Liver (tissue), 9 donors: Measurements from ENCODE around the gene KCNMA1. TPM values are rescaled to one million over a fixed set of nuclear protein-coding genes. Genes with fewer than 3 reads are reported as not detected.
A peak's percentile ranks its signal among the peaks of the same experiment; 100 is the strongest.

Experiments
- DNase-seq: peaks from one replicate; pipeline ENCODE4 v3.0.0-alpha.2; 2017; ENCODE audit warnings: low spot score
- H3K27ac ChIP-seq, 2 donors: one replicate each; pipeline ENCODE4 v1.7.0; 2013; ENCODE audit warnings: inconsistent platforms in 2 of 2, low read length in 2 of 2, control low read depth in 1 of 2, low read depth in 1 of 2, mild to moderate bottlenecking in 1 of 2
- H3K27me3 ChIP-seq, 4 donors: one replicate each; pipeline versions ENCODE4 v1.6.1 to v1.7.0; 2013; ENCODE audit warnings: low read length in 3 of 4, inconsistent platforms in 1 of 4, mild to moderate bottlenecking in 1 of 4, moderate library complexity in 1 of 4; ENCODE audit not compliant: control insufficient read depth in 4 of 4, insufficient read depth in 4 of 4
- H3K36me3 ChIP-seq, 4 donors: one replicate each; pipeline versions ENCODE4 v1.6.1 to v1.7.0; 2013; ENCODE audit warnings: low read length in 3 of 4, mild to moderate bottlenecking in 3 of 4, low read depth in 1 of 4, moderate library complexity in 1 of 4; ENCODE audit not compliant: control insufficient read depth in 4 of 4, insufficient read depth in 3 of 4
- H3K4me1 ChIP-seq, 4 donors: one replicate each; pipeline versions ENCODE4 v1.6.1 to v1.7.0; 2013; ENCODE audit warnings: low read length in 3 of 4, mild to moderate bottlenecking in 3 of 4, moderate library complexity in 1 of 4; ENCODE audit not compliant: control insufficient read depth in 4 of 4, insufficient read depth in 4 of 4
- H3K4me3 ChIP-seq, 3 donors: one replicate each; pipeline versions ENCODE4 v1.6.1 to v1.7.0; 2013; ENCODE audit warnings: low read length in 3 of 3, control low read depth in 1 of 3, low read depth in 1 of 3, mild to moderate bottlenecking in 1 of 3
- H3K9ac ChIP-seq, 2 donors: one replicate each; pipeline ENCODE4 v1.7.0; 2013; ENCODE audit warnings: low read length in 2 of 2, mild to moderate bottlenecking in 2 of 2, moderate library complexity in 2 of 2, control low read depth in 1 of 2, low read depth in 1 of 2
- H3K9me3 ChIP-seq, 4 donors: one replicate each; pipeline versions ENCODE4 v1.6.1 to v1.7.0; 2013; ENCODE audit warnings: low read length in 3 of 4; ENCODE audit not compliant: control insufficient read depth in 4 of 4
- ATF3 ChIP-seq: IDR thresholded peaks from 2 replicates; pipeline ENCODE4 v1.6.1; 2016; ENCODE audit warnings: antibody characterized with exemption
- CTCF ChIP-seq: fragments of 150-350 bp; IDR thresholded peaks from 2 replicates; pipeline ENCODE4 v1.5.1; 2017; ENCODE audit warnings: improper control_type of control experiment, low read depth, low read length; ENCODE audit not compliant: missing input control
- EGR1 ChIP-seq, 2 donors: IDR thresholded peaks; 2 replicates each; pipeline ENCODE4 v1.6.1; 2016 to 2018; ENCODE audit warnings: antibody characterized with exemption in 2 of 2, low read depth in 2 of 2
- FOXA1 ChIP-seq: IDR thresholded peaks from 2 replicates; pipeline ENCODE4 v1.6.1; 2016; ENCODE audit warnings: antibody characterized with exemption
- FOXA2 ChIP-seq: IDR thresholded peaks from 2 replicates; pipeline ENCODE4 v1.6.1; 2016; ENCODE audit warnings: antibody characterized with exemption
- GABPA ChIP-seq, 2 donors: IDR thresholded peaks in 1 of 2; conservative IDR thresholded peaks in 1 of 2; 2 replicates each; pipeline ENCODE4 v1.6.1; 2016; ENCODE audit warnings: antibody characterized with exemption in 2 of 2, mild to moderate bottlenecking in 1 of 2, moderate library complexity in 1 of 2
- HNF4A ChIP-seq, 2 donors: conservative IDR thresholded peaks; 2 replicates each; pipeline ENCODE4 v1.6.1; 2016; ENCODE audit warnings: antibody characterized with exemption in 2 of 2, mild to moderate bottlenecking in 2 of 2
- HNF4G ChIP-seq: IDR thresholded peaks from 2 replicates; pipeline ENCODE4 v1.6.1; 2016; ENCODE audit warnings: antibody characterized with exemption
- JUND ChIP-seq, 2 donors: IDR thresholded peaks; 2 replicates each; pipeline ENCODE4 v1.6.1; 2016; ENCODE audit warnings: antibody characterized with exemption in 2 of 2
- MAX ChIP-seq: IDR thresholded peaks from 2 replicates; pipeline ENCODE4 v1.6.1; 2016; ENCODE audit warnings: antibody characterized with exemption
- NR2F2 ChIP-seq: IDR thresholded peaks from 2 replicates; pipeline ENCODE4 v1.6.1; 2016; ENCODE audit warnings: antibody characterized with exemption
- REST ChIP-seq: IDR thresholded peaks from 2 replicates; pipeline ENCODE4 v1.6.1; 2016; ENCODE audit warnings: antibody characterized with exemption, mild to moderate bottlenecking
- TAF1 ChIP-seq: conservative IDR thresholded peaks from 2 replicates; pipeline ENCODE4 v1.6.1; 2016; ENCODE audit warnings: antibody characterized with exemption, mild to moderate bottlenecking
- YY1 ChIP-seq: IDR thresholded peaks from 2 replicates; pipeline ENCODE4 v1.6.1; 2016; ENCODE audit warnings: antibody characterized with exemption, mild to moderate bottlenecking
- WGBS: extraction: QIAGEN DNeasy Blood & Tissue Kit; methylation state at CpG from one replicate; pipeline ENCODE4 v1.1.7; 2013; 5-methylcytosine and 5-hydroxymethylcytosine counted together
- polyA plus RNA-seq, 2 donors: library from polyadenylated mRNA; stranded (reverse) in 1 of 2; unstranded in 1 of 2; fragments of 200-250 nt in 1 of 2; fragments of >200 nt in 1 of 2; fragmentation: Nextera tagmentation in 1 of 2; extraction: Ambion mirVana in 1 of 2; gene quantifications; one replicate each; pipeline versions ENCODE4 v1.2.1 to v1.2.3, GENCODE V29; 2013 to 2015
- total RNA-seq, 2 donors: library from RNA; depleted of rRNA; stranded (reverse); fragments of >200 nt; gene quantifications; one replicate each; pipeline ENCODE4 v1.2.3, GENCODE V29; 2014
- donor health status: healthy.
- donor health status: healthy.
- donor health status: healthy.
- donor health status: healthy.
- donor health status: healthy.

Gene KCNMA1
- total and polyA plus RNA-seq, 4 donors = 2.5 to 9.7 (median 4.7) TPM

GRCh38 chr10:77472146-77472545, 165.5 kb downstream of the KCNMA1 start (continued):
- TF ChIP-seq TAF1 (no peak), GABPA (IDR thresholded peaks at IDR 0.05 in 1 of 2, conservative IDR thresholded peaks at IDR 0.05 in 1 of 2) (no peak), HNF4A (conservative IDR thresholded peaks at IDR 0.05) (no peak), CTCF (no peak), ATF3 (no peak), JUND (IDR thresholded peaks at IDR 0.05) (no peak), FOXA2 (no peak), FOXA1 (no peak), EGR1 (IDR thresholded peaks at IDR 0.05; ENCODE audit: low read depth in 2 of 2) (no peak), HNF4G (no peak), MAX (no peak)

GRCh38 chr10:77471069-77471536, 166.5 kb downstream of the KCNMA1 start:
- no peak overlapping the region for H3K27ac ChIP-seq
- H3K4me3 ChIP-seq = no peak overlapping the region
- 98% methylated on average over 2 of the region's 2 CpGs for WGBS
- no peak for DNase-seq
- no peaks in the 10 kb centered on the region for H3K36me3 ChIP-seq
- no peaks in the 10 kb centered on the region for H3K9me3 ChIP-seq
- no peak overlapping the region for H3K9ac ChIP-seq
- TF ChIP-seq YY1 (no peak), REST (no peak), HNF4G (no peak), HNF4A (conservative IDR thresholded peaks at IDR 0.05) (no peak), TAF1 (no peak), JUND (IDR thresholded peaks at IDR 0.05) (no peak)
- H3K27me3 ChIP-seq = no peaks in the 10 kb centered on the region
- peaks cover 2 to 13% (median 8%) of the 10 kb centered on the region in 4 donors for H3K4me1 ChIP-seq

- DNase-seq = no peak
- no peak overlapping the region for H3K4me3 ChIP-seq
Measured at GRCh38 chr10:77467422-77467963, 170.1 kb downstream of the KCNMA1 start.

More at GRCh38 chr10:77467422-77467963, 170.1 kb downstream of the KCNMA1 start:
- H3K27ac ChIP-seq = no peak overlapping the region
- WGBS = 73% methylated on average over 6 of the region's 6 CpGs
- no peaks in the 10 kb centered on the region for H3K4me1 ChIP-seq
- H3K9me3 ChIP-seq = no peaks in the 10 kb centered on the region
- no peak overlapping the region for H3K9ac ChIP-seq
- TF ChIP-seq EGR1 (IDR thresholded peaks at IDR 0.05; ENCODE audit: low read depth in 2 of 2) = no peak
- TF ChIP-seq NR2F2 = peak; percentile 41
- no peaks in the 10 kb centered on the region for H3K36me3 ChIP-seq
- H3K27me3 ChIP-seq = no peaks in the 10 kb centered on the region
